ENCODE measurements around the gene MAP3K3.
"Not testable (repeated sequence)": the region's sequence is repeated elsewhere in the genome, so short reads cannot be mapped to it uniquely, and the experiment has no call there.

The MAP3K3 gene

DNA sequence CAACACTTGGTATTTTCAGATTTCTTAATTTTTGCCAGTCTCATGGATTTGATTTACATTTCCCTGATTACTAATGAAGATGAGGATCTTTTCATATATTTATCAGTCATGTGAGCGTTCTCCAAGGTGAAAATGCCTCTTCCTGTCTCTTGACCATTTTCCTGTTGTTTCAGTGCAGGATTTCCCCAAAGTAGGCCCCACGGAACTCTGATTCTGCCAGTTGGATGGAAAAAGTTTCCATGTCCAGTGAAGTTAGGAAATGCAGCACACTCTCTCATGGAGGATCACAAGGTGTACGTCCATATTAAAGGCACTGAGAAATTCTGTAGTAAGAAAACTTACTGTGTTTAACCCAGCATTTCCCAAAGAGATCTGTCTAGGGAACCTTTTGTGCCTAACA, 94.2 kb downstream of the MAP3K3 start:
- Histone ChIP-seq H3K27me3 (ENCODE audit: insufficient read depth, low read length, poor library complexity) (no peaks in the 10 kb centered on the region), H3K27ac (ENCODE audit: low read length) (no peak overlapping the region), H3K4me1 (ENCODE audit: insufficient read depth, low read length) (no peaks in the 10 kb centered on the region), H3K9ac (ENCODE audit: low read depth, low read length) (no peak overlapping the region), H3K79me2 (ENCODE audit: insufficient read depth, low read length) (no peaks in the 10 kb centered on the region), H4K20me1 (ENCODE audit: insufficient read depth, low read length) (no peaks in the 10 kb centered on the region), H3K4me3 (ENCODE audit: low read depth in 1 of 2, low read length in 2 of 2) (no peak overlapping the region), H2AFZ (ENCODE audit: low read depth, low read length) (no peak overlapping the region), H3K36me3 (ENCODE audit: insufficient read depth, low read length) (peaks cover 36% of the 10 kb centered on the region), H3K4me2 (ENCODE audit: insufficient read depth, low read length) (no peak overlapping the region), H3K9me3 (ENCODE audit: insufficient read depth, low read length, severe bottlenecking) (no peaks in the 10 kb centered on the region)
- ATAC-seq (ENCODE audit: insufficient read depth, low read depth) (no peak), DNase-seq (no peak)
- TF ChIP-seq EZH2 (IDR thresholded peaks at IDR 0.05; ENCODE audit: borderline replicate concordance, low read depth, low read length, severe bottlenecking): no peak
- TF ChIP-seq, protein P1, sequence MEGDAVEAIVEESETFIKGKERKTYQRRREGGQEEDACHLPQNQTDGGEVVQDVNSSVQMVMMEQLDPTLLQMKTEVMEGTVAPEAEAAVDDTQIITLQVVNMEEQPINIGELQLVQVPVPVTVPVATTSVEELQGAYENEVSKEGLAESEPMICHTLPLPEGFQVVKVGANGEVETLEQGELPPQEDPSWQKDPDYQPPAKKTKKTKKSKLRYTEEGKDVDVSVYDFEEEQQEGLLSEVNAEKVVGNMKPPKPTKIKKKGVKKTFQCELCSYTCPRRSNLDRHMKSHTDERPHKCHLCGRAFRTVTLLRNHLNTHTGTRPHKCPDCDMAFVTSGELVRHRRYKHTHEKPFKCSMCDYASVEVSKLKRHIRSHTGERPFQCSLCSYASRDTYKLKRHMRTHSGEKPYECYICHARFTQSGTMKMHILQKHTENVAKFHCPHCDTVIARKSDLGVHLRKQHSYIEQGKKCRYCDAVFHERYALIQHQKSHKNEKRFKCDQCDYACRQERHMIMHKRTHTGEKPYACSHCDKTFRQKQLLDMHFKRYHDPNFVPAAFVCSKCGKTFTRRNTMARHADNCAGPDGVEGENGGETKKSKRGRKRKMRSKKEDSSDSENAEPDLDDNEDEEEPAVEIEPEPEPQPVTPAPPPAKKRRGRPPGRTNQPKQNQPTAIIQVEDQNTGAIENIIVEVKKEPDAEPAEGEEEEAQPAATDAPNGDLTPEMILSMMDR (IDR thresholded peaks at IDR 0.05; ENCODE audit: borderline replicate concordance, extremely low read depth, low read length, poor library complexity, severe bottlenecking): no peak

DNA sequence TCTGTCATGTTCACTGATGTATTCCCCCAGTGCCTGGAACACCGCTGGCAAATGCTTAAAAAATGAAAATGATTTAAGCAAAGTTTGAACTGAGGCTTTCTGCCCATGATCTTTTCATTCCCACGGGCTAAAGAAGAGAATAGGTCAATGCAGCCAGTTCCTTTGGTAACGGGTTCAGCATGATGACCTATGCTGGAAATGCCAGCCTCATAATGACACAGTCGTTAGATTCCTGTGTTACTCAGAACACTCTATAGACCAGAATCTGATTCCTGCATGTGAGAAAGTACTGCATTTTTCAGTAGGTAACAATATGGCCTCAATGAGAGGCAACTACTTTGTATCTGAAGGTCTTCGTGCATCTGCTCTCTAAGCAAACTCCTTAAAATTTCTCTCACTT, 96.8 kb downstream of the MAP3K3 start:
- no peak for TF ChIP-seq EZH2 (IDR thresholded peaks at IDR 0.05; ENCODE audit: borderline replicate concordance, low read depth, low read length, severe bottlenecking)
- TF ChIP-seq, protein P1 (IDR thresholded peaks at IDR 0.05; ENCODE audit: borderline replicate concordance, extremely low read depth, low read length, poor library complexity, severe bottlenecking): no peak
- no peaks in the 10 kb centered on the region for H3K79me2 ChIP-seq (ENCODE audit: insufficient read depth, low read length)
- H3K9ac ChIP-seq (ENCODE audit: low read depth, low read length): no peak overlapping the region
- H3K4me1 ChIP-seq (ENCODE audit: insufficient read depth, low read length): no peaks in the 10 kb centered on the region
- H3K4me2 ChIP-seq (ENCODE audit: insufficient read depth, low read length): no peak overlapping the region
- ATAC-seq (ENCODE audit: insufficient read depth, low read depth) (no peak), DNase-seq (no peak)
- H3K27ac ChIP-seq (ENCODE audit: low read length): no peak overlapping the region
- peaks cover 17% of the 10 kb centered on the region; the same call in 1 of the 2 replicates for H3K36me3 ChIP-seq (ENCODE audit: insufficient read depth, low read length)
- no peaks in the 10 kb centered on the region for H3K27me3 ChIP-seq (ENCODE audit: insufficient read depth, low read length, poor library complexity)
- no peaks in the 10 kb centered on the region for H4K20me1 ChIP-seq (ENCODE audit: insufficient read depth, low read length)
- H3K9me3 ChIP-seq (ENCODE audit: insufficient read depth, low read length, severe bottlenecking): no peaks in the 10 kb centered on the region
- no peak overlapping the region for H3K4me3 ChIP-seq (ENCODE audit: low read depth in 1 of 2, low read length in 2 of 2)
- H2AFZ ChIP-seq (ENCODE audit: low read depth, low read length): no peak overlapping the region

DNA sequence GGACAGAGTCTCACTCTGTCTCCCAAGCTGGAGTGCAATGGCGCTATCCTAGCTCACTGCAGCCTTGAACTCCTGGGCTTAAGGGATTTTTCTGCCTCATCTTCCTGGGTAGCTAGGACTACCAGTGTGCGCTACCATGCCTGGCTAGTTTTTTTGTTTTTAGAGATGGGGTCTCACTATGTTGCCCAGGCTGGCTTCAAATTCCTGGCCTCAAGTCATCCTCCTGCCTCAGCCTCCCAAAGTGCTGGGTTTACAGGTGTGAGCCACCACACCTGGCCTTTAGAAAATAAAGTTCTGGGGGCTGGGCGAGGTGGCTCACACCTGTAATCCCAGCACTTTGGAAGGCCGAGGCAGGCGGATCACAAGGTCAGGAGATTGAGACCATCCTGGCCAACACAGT, 98.0 kb downstream of the MAP3K3 start:
- not testable (repeated sequence) for DNase-seq; H4K20me1 ChIP-seq (ENCODE audit: insufficient read depth, low read length); H3K79me2 ChIP-seq (ENCODE audit: insufficient read depth, low read length); H3K4me2 ChIP-seq (ENCODE audit: insufficient read depth, low read length); H3K27me3 ChIP-seq (ENCODE audit: insufficient read depth, low read length, poor library complexity); H3K9me3 ChIP-seq (ENCODE audit: insufficient read depth, low read length, severe bottlenecking); ATAC-seq (ENCODE audit: insufficient read depth, low read depth); H3K9ac ChIP-seq (ENCODE audit: low read depth, low read length); H2AFZ ChIP-seq (ENCODE audit: low read depth, low read length); H3K4me1 ChIP-seq (ENCODE audit: insufficient read depth, low read length); H3K4me3 ChIP-seq (ENCODE audit: low read depth in 1 of 2, low read length in 2 of 2); H3K27ac ChIP-seq (ENCODE audit: low read length)
- H3K36me3 ChIP-seq (ENCODE audit: insufficient read depth, low read length): peaks cover 19% of the 10 kb centered on the region; the same call in 1 of the 2 replicates

DNA sequence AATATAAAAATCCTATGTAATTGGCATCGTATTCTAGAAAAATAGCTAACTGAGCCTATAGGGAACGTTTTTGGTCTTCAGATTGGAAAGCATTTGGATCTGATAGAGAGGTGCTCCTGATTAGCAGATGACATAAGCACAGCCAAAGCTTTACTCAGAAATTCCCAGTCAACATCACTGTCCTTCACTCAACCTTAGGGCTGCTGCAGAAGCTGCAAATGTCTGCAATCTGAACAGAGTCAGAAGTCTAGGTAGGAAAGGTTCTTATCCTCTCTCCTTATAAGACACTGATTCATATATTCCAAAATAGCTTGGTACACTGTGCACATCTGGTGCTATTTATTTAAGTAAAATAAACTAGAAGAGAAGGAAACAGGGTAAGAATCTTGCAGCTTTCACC, 100.2 kb downstream of the MAP3K3 start:
- Histone ChIP-seq H3K36me3 (ENCODE audit: insufficient read depth, low read length) (peaks cover 31% of the 10 kb centered on the region; the same call in 1 of the 2 replicates), H3K27ac (ENCODE audit: low read length) (no peak overlapping the region), H3K9ac (ENCODE audit: low read depth, low read length) (no peak overlapping the region), H2AFZ (ENCODE audit: low read depth, low read length) (no peak overlapping the region), H3K9me3 (ENCODE audit: insufficient read depth, low read length, severe bottlenecking) (no peaks in the 10 kb centered on the region), H3K4me2 (ENCODE audit: insufficient read depth, low read length) (no peak overlapping the region), H3K79me2 (ENCODE audit: insufficient read depth, low read length) (no peaks in the 10 kb centered on the region), H4K20me1 (ENCODE audit: insufficient read depth, low read length) (no peaks in the 10 kb centered on the region), H3K4me3 (ENCODE audit: low read depth in 1 of 2, low read length in 2 of 2) (no peak overlapping the region), H3K4me1 (ENCODE audit: insufficient read depth, low read length) (no peaks in the 10 kb centered on the region), H3K27me3 (ENCODE audit: insufficient read depth, low read length, poor library complexity) (no peaks in the 10 kb centered on the region)
- TF ChIP-seq, protein P1 (IDR thresholded peaks at IDR 0.05; ENCODE audit: borderline replicate concordance, extremely low read depth, low read length, poor library complexity, severe bottlenecking): no peak
- no peak for TF ChIP-seq EZH2 (IDR thresholded peaks at IDR 0.05; ENCODE audit: borderline replicate concordance, low read depth, low read length, severe bottlenecking)
- ATAC-seq (ENCODE audit: insufficient read depth, low read depth) (no peak), DNase-seq (no peak)

All from DND-41 (cell line).